ENCODE data around the gene CADM1.

The CADM1 gene

GRCh38 chr11:115368616-115369015 is 135.6 kb downstream of the CADM1 start:
- DNase-seq (ENCODE audit: insufficient read length, low spot score) (no peak), FAIRE-seq (no peak)
- TF ChIP-seq POLR2A (IDR thresholded peaks at IDR 0.05; ENCODE audit: low read depth, low read length) = no peak

- FAIRE-seq (no peak), DNase-seq (ENCODE audit: insufficient read length, low spot score) (no peak)
- no peak for TF ChIP-seq POLR2A (IDR thresholded peaks at IDR 0.05; ENCODE audit: low read depth, low read length)
Observed at GRCh38 chr11:115366826-115367225, 137.4 kb downstream of the CADM1 start.

- no peak for DNase-seq (ENCODE audit: insufficient read length, low spot score)
- FAIRE-seq = no peak
- TF ChIP-seq POLR2A (IDR thresholded peaks at IDR 0.05; ENCODE audit: low read depth, low read length) = no peak
Observed at GRCh38 chr11:115365907-115366306, 138.3 kb downstream of the CADM1 start.

GRCh38 chr11:115364896-115365295 is 139.3 kb downstream of the CADM1 start:
- TF ChIP-seq POLR2A (IDR thresholded peaks at IDR 0.05; ENCODE audit: low read depth, low read length) = no peak
- no peak for FAIRE-seq
- no peak for DNase-seq (ENCODE audit: insufficient read length, low spot score)

- FAIRE-seq (no peak), DNase-seq (ENCODE audit: insufficient read length, low spot score) (no peak)
- no peak for TF ChIP-seq POLR2A (IDR thresholded peaks at IDR 0.05; ENCODE audit: low read depth, low read length)
Observed at GRCh38 chr11:115363921-115364320, 140.3 kb downstream of the CADM1 start.

- no peak for TF ChIP-seq POLR2A (IDR thresholded peaks at IDR 0.05; ENCODE audit: low read depth, low read length)
- FAIRE-seq (no peak), DNase-seq (ENCODE audit: insufficient read length, low spot score) (no peak)
Observed at GRCh38 chr11:115363426-115363825, 140.8 kb downstream of the CADM1 start.

- no peak for DNase-seq (ENCODE audit: insufficient read length, low spot score)
- no peak for FAIRE-seq
- no peak for TF ChIP-seq POLR2A (IDR thresholded peaks at IDR 0.05; ENCODE audit: low read depth, low read length)
Observed at GRCh38 chr11:115362997-115363396, 141.2 kb downstream of the CADM1 start.

GRCh38 chr11:115361025-115361424 is 143.2 kb downstream of the CADM1 start:
- no peak for TF ChIP-seq POLR2A (IDR thresholded peaks at IDR 0.05; ENCODE audit: low read depth, low read length)
- no peak for DNase-seq (ENCODE audit: insufficient read length, low spot score)
- FAIRE-seq = no peak

GRCh38 chr11:115360186-115360824 is 143.9 kb downstream of the CADM1 start:
- FAIRE-seq (no peak), DNase-seq (ENCODE audit: insufficient read length, low spot score) (no peak)

GRCh38 chr11:115357066-115357465 is 147.1 kb downstream of the CADM1 start:
- DNase-seq (ENCODE audit: insufficient read length, low spot score) (no peak), FAIRE-seq (no peak)
- TF ChIP-seq POLR2A (IDR thresholded peaks at IDR 0.05; ENCODE audit: low read depth, low read length) = no peak

More at GRCh38 chr11:115360186-115360824, 143.9 kb downstream of the CADM1 start:
- TF ChIP-seq POLR2A (IDR thresholded peaks at IDR 0.05; ENCODE audit: low read depth, low read length) = no peak

- no peak for FAIRE-seq
- TF ChIP-seq POLR2A (IDR thresholded peaks at IDR 0.05; ENCODE audit: low read depth, low read length) = no peak
- DNase-seq (ENCODE audit: insufficient read length, low spot score) = no peak
Observed at GRCh38 chr11:115352805-115353485, 151.3 kb downstream of the CADM1 start.

GRCh38 chr11:115349335-115350017 is 154.7 kb downstream of the CADM1 start:
- no peak for TF ChIP-seq POLR2A (IDR thresholded peaks at IDR 0.05; ENCODE audit: low read depth, low read length)
- DNase-seq (ENCODE audit: insufficient read length, low spot score) = peak; percentile 0
- no peak for FAIRE-seq

GRCh38 chr11:115348416-115348815 is 155.8 kb downstream of the CADM1 start:
- FAIRE-seq (no peak), DNase-seq (ENCODE audit: insufficient read length, low spot score) (no peak)
- no peak for TF ChIP-seq POLR2A (IDR thresholded peaks at IDR 0.05; ENCODE audit: low read depth, low read length)

- no peak for TF ChIP-seq POLR2A (IDR thresholded peaks at IDR 0.05; ENCODE audit: low read depth, low read length)
- DNase-seq (ENCODE audit: insufficient read length, low spot score) (no peak), FAIRE-seq (no peak)
Observed at GRCh38 chr11:115347106-115347505, 157.1 kb downstream of the CADM1 start.

GRCh38 chr11:115345840-115346239 is 158.4 kb downstream of the CADM1 start:
- FAIRE-seq (no peak), DNase-seq (ENCODE audit: insufficient read length, low spot score) (no peak)
- no peak for TF ChIP-seq POLR2A (IDR thresholded peaks at IDR 0.05; ENCODE audit: low read depth, low read length)
